ENCODE measurements around the gene CAMSAP3. TPM values are rescaled to one million over a fixed set of nuclear protein-coding genes. Genes with fewer than 3 reads are reported as not detected.
A peak's percentile ranks its signal among the peaks of the same experiment; 100 is the strongest.
"Not testable (repeated sequence)": the region's sequence is repeated elsewhere in the genome, so short reads cannot be mapped to it uniquely, and the experiment has no call there.

Gene CAMSAP3
- polyA plus RNA-seq, 4 donors = 1.6 to 27.7 (median 13.2) TPM

DNA sequence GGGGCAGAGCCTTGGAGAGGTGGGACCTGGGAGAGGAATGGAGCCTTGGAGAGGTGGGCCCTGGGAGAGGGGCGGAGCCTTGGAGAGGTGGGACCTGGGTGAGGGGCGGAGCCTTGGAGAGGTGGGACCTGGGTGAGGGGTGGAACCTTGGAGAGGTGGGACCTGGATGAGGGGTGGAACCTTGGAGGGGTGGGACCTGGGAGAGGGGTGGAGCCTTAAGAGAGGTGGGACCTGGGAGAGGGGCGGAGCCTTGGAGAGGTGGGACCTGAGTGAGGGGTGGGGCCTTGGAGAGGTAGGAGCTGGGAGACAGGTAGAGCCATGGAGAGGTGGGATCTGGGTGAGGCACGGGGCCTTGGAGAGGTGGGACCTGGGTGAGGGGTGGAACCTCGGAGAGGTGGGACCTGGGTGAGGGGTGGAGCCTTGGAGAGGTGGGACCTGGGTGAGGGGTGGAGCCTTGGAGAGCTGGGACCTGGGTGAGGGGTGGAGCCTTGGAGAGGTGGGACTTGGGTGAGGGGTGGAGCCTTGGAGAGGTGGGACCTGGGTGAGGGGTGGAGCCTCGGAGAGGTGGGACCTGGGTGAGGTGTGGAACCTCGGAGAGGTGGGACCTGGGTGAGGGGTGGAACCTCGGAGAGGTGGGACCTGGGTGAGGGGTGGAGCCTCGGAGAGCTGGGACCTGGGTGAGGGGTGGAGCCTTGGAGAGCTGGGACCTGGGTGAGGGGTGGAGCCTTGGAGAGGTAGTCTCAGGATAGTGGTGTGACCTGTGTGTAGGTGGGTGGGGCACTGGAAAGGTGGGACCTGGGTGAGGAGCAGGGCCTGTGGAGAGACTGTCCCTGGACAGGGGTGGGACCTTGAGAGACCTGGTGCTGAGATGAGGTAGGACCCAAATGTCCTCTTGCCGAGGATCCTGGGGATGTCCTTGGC lies 48.2 kb downstream of the CAMSAP3 start:
- not testable (repeated sequence) for DNase-seq (ENCODE audit: low read depth in 4 of 4, low spot score in 3 of 4)

DNA sequence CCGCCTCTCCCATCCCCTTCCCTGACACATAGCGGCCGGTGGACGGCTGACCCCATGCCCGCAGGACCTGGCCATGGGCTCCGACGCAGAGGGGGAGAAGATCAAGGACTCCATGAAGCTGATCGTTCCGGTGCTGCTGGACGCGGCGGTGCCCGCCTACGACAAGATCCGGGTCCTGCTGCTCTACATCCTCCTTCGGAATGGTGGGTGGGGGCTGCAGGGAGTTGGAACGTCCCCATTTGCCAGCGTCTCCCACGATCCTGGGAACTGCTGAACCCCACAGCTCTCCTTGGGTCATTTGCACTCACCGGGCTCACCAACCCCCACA lies 48.9 kb downstream of the CAMSAP3 start:
- no peak for DNase-seq (ENCODE audit: low read depth in 4 of 4, low spot score in 3 of 4)

DNA sequence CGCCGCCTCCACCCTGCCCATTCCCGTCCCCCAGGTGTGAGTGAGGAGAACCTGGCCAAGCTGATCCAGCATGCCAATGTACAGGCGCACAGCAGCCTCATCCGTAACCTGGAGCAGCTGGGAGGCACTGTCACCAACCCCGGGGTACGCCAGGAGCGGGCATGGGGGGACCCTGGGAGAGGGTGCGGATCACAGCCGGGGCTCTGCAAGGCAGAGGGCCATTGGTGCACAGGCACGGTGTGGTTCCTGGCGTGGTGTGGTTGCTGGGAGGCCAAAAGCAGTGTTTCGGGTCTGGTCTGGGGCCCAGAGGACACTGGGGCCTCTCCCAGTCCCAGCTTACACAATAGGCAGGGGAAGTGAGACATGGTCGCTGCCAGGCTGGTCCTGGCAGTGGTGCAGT lies 49.5 kb downstream of the CAMSAP3 start:
- no peak for DNase-seq (ENCODE audit: low read depth in 4 of 4, low spot score in 3 of 4)

DNA sequence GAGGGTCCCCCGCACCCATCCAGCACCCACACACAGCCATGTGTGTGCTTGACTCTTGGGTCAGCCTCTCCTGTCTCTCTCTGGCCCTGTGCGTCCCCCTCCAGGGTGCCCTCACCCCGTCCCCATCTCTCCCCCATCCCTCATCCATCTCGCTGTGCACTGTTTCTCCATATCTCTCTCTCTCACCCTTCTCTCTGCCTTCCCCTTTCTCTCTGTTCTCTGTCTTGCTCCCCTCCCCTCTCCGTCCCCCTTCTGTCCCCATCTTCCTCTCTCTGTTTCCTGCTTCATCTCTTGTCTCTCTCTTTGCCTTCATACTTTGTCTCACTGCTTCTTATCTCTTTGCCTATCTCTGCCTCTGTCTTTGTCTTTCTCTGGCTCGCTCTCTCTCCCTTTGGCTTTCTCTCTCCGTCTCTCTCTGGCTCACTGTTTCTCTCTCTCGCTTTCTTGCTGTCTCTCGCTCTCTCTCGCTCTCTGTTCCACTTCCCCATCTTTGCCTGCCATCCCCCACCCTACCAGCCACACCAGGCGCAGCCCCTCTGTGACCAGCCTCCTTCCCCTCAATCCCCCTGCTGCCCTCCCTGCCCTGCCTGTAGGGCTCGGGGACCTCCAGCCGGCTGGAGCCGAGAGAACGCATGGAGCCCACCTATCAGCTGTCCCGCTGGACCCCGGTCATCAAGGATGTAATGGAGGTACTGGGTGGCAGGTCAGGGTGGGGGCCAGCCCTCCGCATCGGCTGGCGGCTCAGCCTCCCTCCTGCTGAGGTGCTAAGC lies 50.2 kb downstream of the CAMSAP3 start:
- DNase-seq (ENCODE audit: low read depth in 4 of 4, low spot score in 3 of 4) = no peak

DNA sequence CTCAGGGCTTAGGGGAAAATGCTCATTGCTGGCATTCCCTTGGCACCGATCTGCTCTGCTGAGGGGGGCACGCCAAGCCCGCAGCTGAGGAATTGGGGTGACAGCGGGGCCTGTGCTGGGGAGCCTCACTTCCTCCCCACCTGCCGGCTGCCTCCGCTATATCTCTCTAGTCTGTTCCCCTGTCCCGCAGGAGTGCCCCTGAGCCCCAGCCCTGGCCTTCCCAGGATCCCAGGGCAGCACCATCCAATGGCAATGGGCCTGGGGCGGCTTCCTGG lies 50.7 kb downstream of the CAMSAP3 start:
- no peak for DNase-seq (ENCODE audit: low read depth in 4 of 4, low spot score in 3 of 4)

DNA sequence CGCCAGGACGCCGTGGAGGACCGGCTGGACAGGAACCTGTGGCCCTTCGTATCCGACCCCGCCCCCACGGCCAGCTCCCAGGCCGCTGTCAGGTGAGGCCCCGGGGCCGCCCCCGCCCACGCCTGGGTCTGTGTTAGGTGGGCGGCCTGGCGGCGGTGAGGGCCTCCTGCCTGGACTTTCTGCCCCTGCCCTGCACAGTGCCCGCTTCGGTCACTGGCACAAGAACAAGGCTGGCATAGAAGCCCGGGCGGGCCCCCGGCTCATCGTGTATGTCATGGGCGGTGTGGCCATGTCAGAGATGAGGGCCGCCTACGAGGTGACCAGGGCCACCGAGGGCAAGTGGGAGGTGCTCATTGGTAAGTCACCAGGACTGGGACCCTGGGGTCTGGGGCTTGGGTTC lies 51.5 kb downstream of the CAMSAP3 start:
- no peak for DNase-seq (ENCODE audit: low read depth in 4 of 4, low spot score in 3 of 4)

DNA sequence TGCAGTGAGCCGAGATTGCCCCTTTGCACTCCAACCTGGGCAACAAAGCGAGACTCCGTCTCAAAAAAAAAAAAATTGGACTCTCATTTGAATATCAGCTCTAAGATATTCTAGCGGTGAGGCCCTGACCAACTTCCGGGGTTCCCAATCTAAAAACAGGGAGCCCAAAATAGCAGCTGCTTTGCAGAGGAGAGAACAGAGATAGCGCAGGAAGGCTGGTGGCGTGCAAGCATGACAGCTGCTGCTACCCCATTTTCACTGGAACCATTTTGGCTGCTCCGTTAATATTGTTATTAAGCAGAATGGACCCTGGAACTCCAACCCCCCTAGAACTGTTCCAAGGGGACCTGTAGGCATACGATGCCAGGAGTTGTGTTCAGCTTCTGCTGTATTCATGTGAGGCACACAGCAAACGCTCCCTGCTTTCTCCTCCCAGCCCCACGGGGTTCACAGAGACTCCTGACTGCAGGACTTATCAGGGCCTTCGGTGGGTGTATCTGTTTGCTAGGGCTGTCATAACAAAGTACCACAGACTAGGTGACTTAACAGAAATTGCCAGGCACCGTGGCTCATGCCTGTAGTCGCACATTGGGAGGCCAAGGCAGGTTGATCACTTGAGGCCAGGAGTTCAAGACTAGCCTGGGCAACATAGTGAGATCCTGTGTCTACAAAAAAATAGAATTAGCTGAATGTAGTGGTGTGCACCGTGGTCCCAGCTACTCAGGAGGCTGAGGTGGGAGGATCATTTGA lies 52.8 kb downstream of the CAMSAP3 start:
- DNase-seq (ENCODE audit: low read depth in 4 of 4, low spot score in 3 of 4) = no peak

DNA sequence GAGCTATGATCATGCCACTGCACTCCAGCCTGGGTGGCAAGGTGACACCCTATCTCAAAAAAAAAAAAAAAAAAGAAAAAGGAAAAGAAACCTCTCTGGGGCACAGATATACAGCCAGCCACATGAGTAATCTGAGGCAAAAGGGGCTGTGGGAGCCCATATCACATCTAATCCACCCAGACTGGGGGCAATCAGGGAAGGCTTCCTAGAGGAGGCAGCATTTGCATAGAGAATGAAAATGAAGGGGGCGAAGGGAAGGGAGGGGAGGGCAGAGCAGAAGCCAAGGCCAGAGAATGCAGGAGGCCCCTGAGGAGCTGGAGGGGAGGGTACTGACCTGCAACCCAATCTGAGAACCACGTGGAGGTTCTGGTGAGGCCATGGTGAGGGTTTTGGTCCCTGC lies 54.5 kb downstream of the CAMSAP3 start:
- no peak for DNase-seq (ENCODE audit: low read depth in 4 of 4, low spot score in 3 of 4)

DNA sequence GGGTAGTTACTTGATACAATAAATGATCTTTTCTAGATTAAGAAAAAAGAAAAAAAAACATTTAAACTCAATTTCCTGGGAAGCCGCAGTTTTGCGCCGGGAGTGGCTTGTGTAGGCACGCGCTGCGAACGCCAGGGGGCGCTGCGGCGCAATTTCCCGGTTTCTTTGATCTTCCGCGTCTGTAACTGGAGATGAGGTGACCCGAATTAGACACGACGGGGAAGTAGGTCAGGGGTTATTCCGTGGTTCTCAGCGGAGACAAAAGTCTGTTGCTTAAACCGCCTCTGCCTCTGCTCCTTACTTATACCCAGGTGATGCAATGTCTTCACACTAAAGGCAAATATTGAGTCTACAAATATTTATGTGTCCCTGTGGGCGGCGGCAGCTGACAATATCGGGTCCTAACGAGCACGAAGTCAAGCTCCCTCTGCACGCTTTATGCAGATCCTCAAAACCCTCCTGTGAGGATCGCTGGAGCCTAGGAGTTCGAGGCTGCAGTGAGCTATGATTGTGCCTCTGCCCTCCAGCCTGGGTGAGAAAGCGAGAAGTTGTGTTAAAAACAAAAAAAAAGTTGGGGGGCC lies 56.5 kb downstream of the CAMSAP3 start:
- DNase-seq (ENCODE audit: low read depth in 4 of 4, low spot score in 3 of 4) = peak; percentile 43 to 71 (median 60)

DNA sequence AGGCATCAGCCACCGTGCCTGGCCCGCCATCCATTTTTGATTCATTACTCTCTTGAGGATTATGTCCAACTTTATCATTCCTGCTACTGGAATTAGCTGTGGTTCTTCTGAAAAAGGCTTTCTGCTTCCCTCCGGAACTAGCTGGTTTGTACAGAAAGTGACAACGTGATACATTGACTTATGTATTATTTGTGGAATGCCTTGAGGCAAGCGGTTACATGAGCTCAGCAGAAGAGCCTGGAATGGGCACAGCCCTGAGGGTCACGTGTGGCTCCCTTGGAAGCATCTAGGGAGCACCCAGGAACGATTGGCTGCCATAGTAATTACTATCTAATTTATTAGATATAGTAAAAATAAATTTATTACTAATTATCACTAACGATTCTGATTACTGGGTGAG lies 58.7 kb downstream of the CAMSAP3 start:
- DNase-seq (ENCODE audit: low read depth in 4 of 4, low spot score in 3 of 4) = no peak

DNA sequence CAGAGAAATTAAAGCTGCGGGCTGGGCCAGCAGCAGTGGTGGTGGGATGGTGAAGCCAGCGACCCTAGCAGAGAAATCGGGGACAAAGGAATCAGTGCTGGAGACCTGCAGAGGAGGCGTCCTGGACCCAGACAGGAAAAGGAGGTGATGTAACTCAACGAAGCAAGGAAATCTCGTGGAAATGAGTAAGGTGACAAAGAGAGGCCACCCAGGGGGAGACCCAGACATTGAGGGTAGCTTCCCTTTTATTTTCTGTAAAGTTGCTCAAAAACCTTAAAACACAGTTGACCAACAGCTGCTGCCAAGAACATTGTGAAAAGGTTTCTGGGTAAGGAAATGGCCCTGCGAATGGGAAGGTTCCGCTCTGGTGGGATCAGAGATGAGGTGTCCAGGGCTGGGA lies 59.9 kb downstream of the CAMSAP3 start:
- no peak for DNase-seq (ENCODE audit: low read depth in 4 of 4, low spot score in 3 of 4)

DNA sequence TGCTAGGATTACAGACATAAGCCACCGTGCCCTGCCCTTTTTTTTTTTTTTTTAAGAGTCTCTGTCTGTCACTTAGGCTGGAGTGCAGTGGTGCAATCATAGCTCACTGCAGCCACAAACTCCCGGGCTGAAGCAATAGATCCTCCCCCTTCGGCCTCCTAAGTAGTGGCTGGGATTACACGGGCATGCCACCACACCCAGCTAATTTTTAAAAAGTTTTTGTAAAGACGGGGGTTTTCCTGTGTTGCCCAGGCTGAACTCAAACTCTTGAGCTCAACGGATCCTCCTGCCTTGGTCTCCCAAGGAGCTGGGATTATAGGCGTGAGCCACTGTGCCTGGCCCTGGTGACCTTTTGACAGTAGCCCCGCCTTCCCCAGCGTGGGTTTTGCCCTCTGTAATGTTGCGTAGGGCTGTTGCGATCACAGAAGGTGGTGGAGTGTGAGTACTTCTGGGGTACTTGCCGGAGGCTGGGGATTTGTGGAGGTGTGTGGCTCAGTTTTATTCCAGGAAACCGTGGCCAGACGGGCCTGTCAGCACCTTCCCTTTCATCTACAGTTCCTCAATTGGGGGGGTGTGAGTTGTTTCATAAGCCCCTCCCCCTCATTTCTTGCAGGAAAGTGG lies 61.6 kb downstream of the CAMSAP3 start:
- no peak for DNase-seq (ENCODE audit: low read depth in 4 of 4, low spot score in 3 of 4)

DNA sequence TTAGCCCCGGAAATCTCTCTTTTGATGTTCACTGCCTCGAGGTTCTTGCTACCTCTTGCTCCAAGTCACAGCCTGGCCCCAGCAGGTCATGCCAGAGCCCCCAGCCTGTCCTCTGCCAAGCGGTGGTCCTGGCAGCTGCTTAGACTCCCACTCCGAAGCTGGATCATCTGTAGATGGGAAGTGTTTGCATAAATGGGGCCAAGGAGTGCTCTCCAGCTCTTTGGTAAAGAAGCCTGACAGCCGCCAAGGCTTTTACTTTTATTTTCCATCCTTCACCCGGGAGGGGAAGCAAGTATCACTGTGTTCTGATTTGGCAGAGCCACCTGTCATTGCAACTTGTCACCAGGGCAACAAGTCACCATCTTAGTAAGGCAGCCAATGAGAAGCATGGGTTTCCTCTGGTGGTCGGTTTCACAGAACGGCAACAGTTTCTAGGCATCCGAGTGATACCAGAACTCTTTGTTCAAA lies 62.6 kb downstream of the CAMSAP3 start:
- no peak for DNase-seq (ENCODE audit: low read depth in 4 of 4, low spot score in 3 of 4)

DNA sequence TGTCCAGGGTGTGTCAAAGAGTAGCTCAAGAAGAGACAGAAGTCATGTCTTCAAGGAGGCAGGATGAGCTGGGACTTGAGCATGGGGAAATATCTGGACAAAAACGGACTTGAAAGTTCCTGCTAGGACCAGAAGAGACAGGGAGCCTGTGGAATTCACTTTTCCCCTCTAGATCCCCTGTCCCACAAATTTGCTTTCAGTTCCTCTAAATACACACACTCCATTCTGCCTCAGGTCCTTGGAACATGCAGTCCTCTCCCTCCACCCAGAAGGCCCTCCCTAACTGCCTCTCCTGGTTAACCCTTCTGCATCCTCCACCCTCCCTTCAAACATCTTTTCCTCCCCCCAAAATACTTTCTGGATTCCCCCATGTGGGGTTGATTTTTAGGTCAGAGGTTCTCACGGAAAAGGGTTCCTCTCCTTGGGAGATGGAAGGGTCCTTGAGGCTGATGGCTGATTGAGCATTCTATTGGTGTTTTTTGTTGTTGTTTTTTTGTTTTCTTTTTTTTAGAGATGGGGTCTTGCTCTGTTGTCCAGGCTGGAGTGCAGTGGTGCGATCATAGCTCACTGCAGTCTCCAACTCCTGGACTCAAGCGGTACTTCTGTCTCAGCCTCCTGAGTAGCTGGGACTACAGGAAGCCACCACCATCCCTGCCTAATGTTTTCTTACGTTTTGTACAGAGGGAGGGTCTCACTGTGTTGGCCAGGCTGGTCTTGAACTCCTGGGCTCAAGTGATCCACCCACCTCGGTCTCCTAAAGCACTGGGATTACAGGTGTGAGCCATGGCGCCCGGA lies 66.3 kb downstream of the CAMSAP3 start:
- DNase-seq (ENCODE audit: low read depth in 4 of 4, low spot score in 3 of 4) = no peak

DNA sequence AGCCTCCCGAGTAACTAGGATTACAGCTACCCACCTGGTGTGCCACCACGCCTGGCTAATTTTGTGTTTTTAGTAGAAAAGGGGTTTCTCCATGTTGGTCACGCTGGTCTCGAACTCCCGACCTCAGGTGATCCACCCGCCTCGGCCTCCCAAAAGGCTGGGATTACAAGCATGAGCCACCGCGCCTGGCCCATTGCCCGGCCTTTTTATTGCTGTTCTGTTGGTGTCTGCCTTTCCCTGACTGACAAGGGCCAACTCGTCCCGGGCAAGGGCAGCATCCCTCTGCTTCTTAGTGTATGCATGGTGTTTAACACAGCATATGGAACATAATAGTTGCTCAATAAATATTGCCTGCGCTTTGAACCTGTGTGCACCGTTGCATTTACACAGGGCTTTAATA lies 67.0 kb downstream of the CAMSAP3 start:
- DNase-seq (ENCODE audit: low read depth in 4 of 4, low spot score in 3 of 4) = no peak

DNA sequence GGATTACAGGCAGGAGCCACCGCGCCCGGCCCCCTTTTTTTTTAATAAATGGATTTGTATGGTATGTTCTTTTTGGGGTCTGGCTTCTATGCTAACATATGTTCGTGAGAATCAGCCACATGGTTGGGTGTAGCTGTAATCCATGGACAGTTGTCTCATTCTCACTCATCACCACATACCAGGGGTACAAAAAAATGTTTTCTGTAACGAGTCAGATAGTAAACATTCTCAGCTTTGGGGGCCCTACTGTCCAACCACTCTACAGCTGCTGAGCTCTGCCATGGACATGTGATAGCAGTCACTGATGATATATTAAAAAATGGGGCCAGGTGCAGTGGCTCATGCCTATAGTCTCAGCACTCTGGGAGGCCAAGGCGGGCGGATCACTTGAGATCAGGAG lies 68.0 kb downstream of the CAMSAP3 start:
- no peak for DNase-seq (ENCODE audit: low read depth in 4 of 4, low spot score in 3 of 4)

DNA sequence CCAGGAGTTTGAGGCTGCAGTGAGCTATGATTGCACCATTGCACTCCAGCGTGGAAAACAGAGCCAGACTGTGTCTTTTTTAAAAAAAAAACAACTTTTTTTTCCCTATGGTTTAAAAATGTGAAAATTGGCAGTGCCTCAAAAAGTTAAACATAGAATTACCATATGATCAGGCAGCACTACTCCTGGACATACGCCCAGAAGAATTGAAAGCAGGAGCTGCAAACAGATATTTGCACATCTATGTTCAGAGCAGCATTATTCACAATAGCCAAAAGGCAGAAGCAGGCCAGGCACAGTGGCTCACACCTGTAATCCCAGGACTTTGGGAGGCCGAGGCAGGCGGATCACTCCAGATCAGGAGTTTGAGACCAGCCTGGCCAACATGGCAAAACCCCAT lies 69.4 kb downstream of the CAMSAP3 start:
- DNase-seq (ENCODE audit: low read depth in 4 of 4, low spot score in 3 of 4) = no peak

Data from left renal pelvis (tissue), 4 donors.